ENCODE measurements around the gene TIGD2.
A peak's percentile ranks its signal among the peaks of the same experiment; 100 is the strongest.

TIGD2 gene

GRCh38 chr4:89136525-89136924 lies 25.2 kb downstream of the TIGD2 start:
- H3K36me3 ChIP-seq (ENCODE audit: control insufficient read depth, insufficient read depth, low read length), result no peaks in the 10 kb centered on the region
- H3K4me2 ChIP-seq (ENCODE audit: low read length), result peak overlapping the region; percentile 40
- H2AFZ ChIP-seq, result no peak overlapping the region
- H3K79me2 ChIP-seq, result no peaks in the 10 kb centered on the region
- no peaks in the 10 kb centered on the region for H3K27me3 ChIP-seq (ENCODE audit: control insufficient read depth, insufficient read depth, low read length)
- no peak overlapping the region for H3K27ac ChIP-seq
- H3K4me1 ChIP-seq, result peaks cover 5% of the 10 kb centered on the region
- H3K9me3 ChIP-seq (ENCODE audit: control insufficient read depth, low read length), result no peaks in the 10 kb centered on the region
- no peak overlapping the region for H3K9ac ChIP-seq
- TF ChIP-seq CTCF (IDR thresholded peaks at IDR 0.05), result no peak
- no peak overlapping the region for H3K4me3 ChIP-seq (ENCODE audit: low read depth, low read length)

DNA sequence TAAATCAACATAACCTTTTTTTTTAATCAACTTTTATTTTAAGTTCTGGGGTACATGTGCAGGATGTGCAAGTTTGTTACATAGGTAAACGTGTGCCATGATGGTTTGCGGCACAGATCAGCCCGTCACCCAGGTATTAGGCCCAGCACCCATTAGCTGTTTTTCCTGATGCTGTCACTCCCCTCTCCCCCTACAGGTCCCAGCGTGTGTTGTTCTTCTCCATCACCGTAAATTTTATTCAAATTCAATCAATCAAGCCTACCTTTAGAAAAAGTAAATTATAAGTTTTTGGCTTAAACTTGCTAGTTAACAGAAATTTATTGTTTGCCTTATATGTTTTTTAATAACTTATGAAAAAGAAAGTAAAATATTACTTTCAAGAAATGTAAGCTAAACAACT lies 25.9 kb downstream of the TIGD2 start:
- H2AFZ ChIP-seq, result no peak overlapping the region
- TF ChIP-seq CTCF (IDR thresholded peaks at IDR 0.05), result no peak
- H3K36me3 ChIP-seq (ENCODE audit: control insufficient read depth, insufficient read depth, low read length), result no peaks in the 10 kb centered on the region
- no peak overlapping the region for H3K27ac ChIP-seq
- no peaks in the 10 kb centered on the region for H3K9me3 ChIP-seq (ENCODE audit: control insufficient read depth, low read length)
- H3K9ac ChIP-seq, result no peak overlapping the region
- peaks cover 5% of the 10 kb centered on the region for H3K4me1 ChIP-seq
- H3K4me2 ChIP-seq (ENCODE audit: low read length), result no peak overlapping the region
- H3K4me3 ChIP-seq (ENCODE audit: low read depth, low read length), result no peak overlapping the region
- no peaks in the 10 kb centered on the region for H3K79me2 ChIP-seq
- H3K27me3 ChIP-seq (ENCODE audit: control insufficient read depth, insufficient read depth, low read length), result no peaks in the 10 kb centered on the region

DNA sequence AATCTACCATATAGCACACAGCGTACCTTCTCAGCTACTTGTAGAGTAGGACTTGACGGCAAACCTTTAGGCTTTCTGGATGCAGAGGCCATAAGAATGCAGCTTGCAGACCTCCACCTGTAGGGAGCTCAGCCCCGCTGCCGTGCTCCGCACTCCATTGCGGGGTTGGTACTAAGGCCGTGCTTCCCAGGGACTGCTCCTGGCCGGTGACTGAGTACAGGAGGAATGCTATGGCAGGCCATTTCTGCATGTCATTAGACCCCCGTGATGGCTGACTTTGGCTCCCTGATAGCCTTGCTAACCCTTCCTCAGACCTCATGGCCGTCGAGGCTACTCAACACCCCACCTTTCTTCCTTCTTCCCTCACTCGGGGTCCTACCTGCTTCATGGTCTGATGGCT lies 26.4 kb downstream of the TIGD2 start:
- H3K9ac ChIP-seq, result no peak overlapping the region
- H3K27me3 ChIP-seq (ENCODE audit: control insufficient read depth, insufficient read depth, low read length), result no peaks in the 10 kb centered on the region
- TF ChIP-seq CTCF (IDR thresholded peaks at IDR 0.05), result no peak
- no peaks in the 10 kb centered on the region for H3K79me2 ChIP-seq
- peaks cover 5% of the 10 kb centered on the region for H3K4me1 ChIP-seq
- no peaks in the 10 kb centered on the region for H3K9me3 ChIP-seq (ENCODE audit: control insufficient read depth, low read length)
- no peak overlapping the region for H3K4me2 ChIP-seq (ENCODE audit: low read length)
- H3K27ac ChIP-seq, result no peak overlapping the region
- H3K36me3 ChIP-seq (ENCODE audit: control insufficient read depth, insufficient read depth, low read length), result no peaks in the 10 kb centered on the region
- H2AFZ ChIP-seq, result no peak overlapping the region
- H3K4me3 ChIP-seq (ENCODE audit: low read depth, low read length), result no peak overlapping the region

DNA sequence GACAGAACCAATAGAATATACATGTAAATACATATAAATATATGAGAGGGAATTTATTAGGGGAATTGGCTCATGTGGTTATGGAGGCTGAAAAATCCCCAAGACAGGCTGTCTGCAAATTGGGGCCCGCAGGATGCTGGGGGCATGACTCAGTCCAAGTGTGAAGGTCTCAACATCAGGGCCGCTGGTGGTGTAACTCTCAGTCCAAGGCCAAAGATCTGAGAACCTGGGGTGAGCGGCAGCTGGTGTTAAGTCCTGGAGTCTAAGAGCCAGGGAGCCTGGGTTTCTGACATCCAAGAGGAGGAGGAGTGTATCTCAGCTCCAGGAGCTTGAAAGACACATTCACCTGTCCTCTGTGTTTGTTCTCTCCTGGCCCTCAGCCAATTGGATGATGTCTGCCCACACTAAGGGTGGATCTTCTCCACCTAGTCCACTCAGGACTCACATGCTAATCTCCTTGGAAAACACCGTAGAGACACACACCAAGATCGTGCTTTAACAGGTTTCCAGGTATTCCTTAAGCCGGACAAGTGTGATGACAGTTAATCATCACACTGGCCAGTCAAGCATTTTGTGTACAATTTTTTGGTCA lies 28.9 kb downstream of the TIGD2 start:
- Histone ChIP-seq H3K79me2 (no peaks in the 10 kb centered on the region), H3K9me3 (ENCODE audit: control insufficient read depth, low read length) (no peaks in the 10 kb centered on the region), H3K36me3 (ENCODE audit: control insufficient read depth, insufficient read depth, low read length) (no peaks in the 10 kb centered on the region), H3K27ac (no peak overlapping the region), H3K9ac (no peak overlapping the region), H3K4me3 (ENCODE audit: low read depth, low read length) (no peak overlapping the region), H2AFZ (no peak overlapping the region), H3K4me1 (peaks cover 2% of the 10 kb centered on the region), H3K27me3 (ENCODE audit: control insufficient read depth, insufficient read depth, low read length) (no peaks in the 10 kb centered on the region), H3K4me2 (ENCODE audit: low read length) (no peak overlapping the region)
- TF ChIP-seq CTCF (IDR thresholded peaks at IDR 0.05), result no peak

Data from parathyroid adenoma (tissue), 2 donors.